HL-60 (cell line): Measurements from ENCODE around the gene NF2.

ENCODE experiments used
- DNase-seq, 2 experiments: peaks; one replicate each; pipeline ENCODE4 v3.0.0-alpha.2; 2010 to 2020; ENCODE audit warnings: low read depth in 1 of 2, low spot score in 1 of 2
- H3K27ac ChIP-seq: fragments of 250-450 bp; sonication (Bioruptor Pico); replicated peaks from 2 replicates; pipeline ENCODE4 v1.5.1; 2020; ENCODE audit warnings: mild to moderate bottlenecking, moderate library complexity
- H3K27me3 ChIP-seq: fragments of 250-450 bp; sonication (Bioruptor Pico); 2 replicates; pipeline ENCODE4 v1.5.1; 2021; ENCODE audit warnings: mild to moderate bottlenecking, moderate library complexity; ENCODE audit not compliant: insufficient read depth, poor library complexity, severe bottlenecking
- H3K4me3 ChIP-seq: replicated peaks from 2 replicates; pipeline ENCODE4 v1.5.1; 2011; ENCODE audit warnings: mild to moderate bottlenecking, control low read depth, low read length; ENCODE audit not compliant: insufficient read depth
- GABPA ChIP-seq: IDR thresholded peaks from 2 replicates; pipeline ENCODE4 v1.6.1; 2012; ENCODE audit warnings: low read depth
- POLR2AphosphoS5 ChIP-seq: IDR thresholded peaks from 2 replicates; pipeline ENCODE4 v1.6.1; 2012; ENCODE audit warnings: low read depth
- SPI1 ChIP-seq: IDR thresholded peaks from 2 replicates; pipeline ENCODE4 v1.6.1; 2012; ENCODE audit warnings: low read depth, mild to moderate bottlenecking, borderline replicate concordance
- TF ChIP-seq, protein P1 (sequence below): IDR thresholded peaks from one replicate; pipeline ENCODE4 v1.5.1; 2011; ENCODE audit warnings: low read length, control low read depth, inconsistent platforms; ENCODE audit not compliant: insufficient read depth
- TF ChIP-seq, protein P2 (sequence below): IDR thresholded peaks from 2 replicates; pipeline ENCODE4 v1.6.1; 2012; ENCODE audit warnings: low read depth; ENCODE audit not compliant: insufficient replicate concordance

NF2 gene

DNA sequence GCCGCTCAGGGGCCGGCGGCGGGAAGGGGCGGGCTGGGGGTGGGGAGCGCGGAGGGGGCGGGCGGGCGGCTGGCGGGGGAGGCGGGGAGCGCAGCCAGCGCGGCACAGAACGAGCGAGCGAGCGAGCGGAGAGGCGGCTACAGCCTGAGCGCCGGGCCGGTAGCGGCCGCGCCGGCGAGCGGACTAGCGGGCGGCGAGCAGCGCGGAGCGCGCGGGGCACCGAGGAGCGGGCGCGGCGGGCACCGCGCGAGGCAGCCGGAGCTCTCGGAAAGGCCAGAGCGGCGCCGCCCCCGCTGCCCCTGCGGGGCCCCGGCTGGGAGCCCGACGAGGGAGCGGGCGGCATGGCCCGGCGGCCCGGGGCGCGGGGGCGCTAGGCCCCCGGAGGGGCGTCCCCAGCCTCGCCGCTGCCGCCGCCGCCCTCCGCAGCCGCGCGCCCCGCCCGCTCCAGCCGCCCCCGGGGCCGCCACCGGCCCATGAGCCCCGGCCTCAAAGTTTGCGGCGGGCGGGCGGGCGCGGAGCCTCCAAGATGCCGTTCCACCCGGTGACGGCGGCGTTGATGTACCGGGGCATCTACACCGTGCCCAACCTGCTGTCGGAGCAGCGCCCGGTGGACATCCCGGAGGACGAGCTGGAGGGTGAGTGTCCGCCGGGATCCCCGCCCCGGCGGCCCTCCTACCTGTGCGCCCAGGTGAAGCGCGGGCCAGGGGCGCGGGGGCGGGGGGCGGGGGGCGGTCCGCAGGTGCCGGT is 116.6 kb downstream of the NF2 start, which contains the start of gene CABP7:
Gene CABP7, plus strand, starts transcription at position 105 of the 747 bp plus-strand sequence. Its CDS starts 422 bp downstream, at position 527.
- H3K27ac ChIP-seq, result no peak within 1 kb of the TSS
- peaks cover 42% of the 10 kb centered on the region for H3K27me3 ChIP-seq
- TF ChIP-seq, protein P1, sequence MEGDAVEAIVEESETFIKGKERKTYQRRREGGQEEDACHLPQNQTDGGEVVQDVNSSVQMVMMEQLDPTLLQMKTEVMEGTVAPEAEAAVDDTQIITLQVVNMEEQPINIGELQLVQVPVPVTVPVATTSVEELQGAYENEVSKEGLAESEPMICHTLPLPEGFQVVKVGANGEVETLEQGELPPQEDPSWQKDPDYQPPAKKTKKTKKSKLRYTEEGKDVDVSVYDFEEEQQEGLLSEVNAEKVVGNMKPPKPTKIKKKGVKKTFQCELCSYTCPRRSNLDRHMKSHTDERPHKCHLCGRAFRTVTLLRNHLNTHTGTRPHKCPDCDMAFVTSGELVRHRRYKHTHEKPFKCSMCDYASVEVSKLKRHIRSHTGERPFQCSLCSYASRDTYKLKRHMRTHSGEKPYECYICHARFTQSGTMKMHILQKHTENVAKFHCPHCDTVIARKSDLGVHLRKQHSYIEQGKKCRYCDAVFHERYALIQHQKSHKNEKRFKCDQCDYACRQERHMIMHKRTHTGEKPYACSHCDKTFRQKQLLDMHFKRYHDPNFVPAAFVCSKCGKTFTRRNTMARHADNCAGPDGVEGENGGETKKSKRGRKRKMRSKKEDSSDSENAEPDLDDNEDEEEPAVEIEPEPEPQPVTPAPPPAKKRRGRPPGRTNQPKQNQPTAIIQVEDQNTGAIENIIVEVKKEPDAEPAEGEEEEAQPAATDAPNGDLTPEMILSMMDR, result no peak
- TF ChIP-seq POLR2AphosphoS5, result no peak
- no peak for TF ChIP-seq GABPA
- no peak for TF ChIP-seq SPI1
- TF ChIP-seq, protein P2, sequence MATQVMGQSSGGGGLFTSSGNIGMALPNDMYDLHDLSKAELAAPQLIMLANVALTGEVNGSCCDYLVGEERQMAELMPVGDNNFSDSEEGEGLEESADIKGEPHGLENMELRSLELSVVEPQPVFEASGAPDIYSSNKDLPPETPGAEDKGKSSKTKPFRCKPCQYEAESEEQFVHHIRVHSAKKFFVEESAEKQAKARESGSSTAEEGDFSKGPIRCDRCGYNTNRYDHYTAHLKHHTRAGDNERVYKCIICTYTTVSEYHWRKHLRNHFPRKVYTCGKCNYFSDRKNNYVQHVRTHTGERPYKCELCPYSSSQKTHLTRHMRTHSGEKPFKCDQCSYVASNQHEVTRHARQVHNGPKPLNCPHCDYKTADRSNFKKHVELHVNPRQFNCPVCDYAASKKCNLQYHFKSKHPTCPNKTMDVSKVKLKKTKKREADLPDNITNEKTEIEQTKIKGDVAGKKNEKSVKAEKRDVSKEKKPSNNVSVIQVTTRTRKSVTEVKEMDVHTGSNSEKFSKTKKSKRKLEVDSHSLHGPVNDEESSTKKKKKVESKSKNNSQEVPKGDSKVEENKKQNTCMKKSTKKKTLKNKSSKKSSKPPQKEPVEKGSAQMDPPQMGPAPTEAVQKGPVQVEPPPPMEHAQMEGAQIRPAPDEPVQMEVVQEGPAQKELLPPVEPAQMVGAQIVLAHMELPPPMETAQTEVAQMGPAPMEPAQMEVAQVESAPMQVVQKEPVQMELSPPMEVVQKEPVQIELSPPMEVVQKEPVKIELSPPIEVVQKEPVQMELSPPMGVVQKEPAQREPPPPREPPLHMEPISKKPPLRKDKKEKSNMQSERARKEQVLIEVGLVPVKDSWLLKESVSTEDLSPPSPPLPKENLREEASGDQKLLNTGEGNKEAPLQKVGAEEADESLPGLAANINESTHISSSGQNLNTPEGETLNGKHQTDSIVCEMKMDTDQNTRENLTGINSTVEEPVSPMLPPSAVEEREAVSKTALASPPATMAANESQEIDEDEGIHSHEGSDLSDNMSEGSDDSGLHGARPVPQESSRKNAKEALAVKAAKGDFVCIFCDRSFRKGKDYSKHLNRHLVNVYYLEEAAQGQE, result no peak
- H3K4me3 ChIP-seq, result no peak within 1 kb of the TSS
- no peak for DNase-seq

DNA sequence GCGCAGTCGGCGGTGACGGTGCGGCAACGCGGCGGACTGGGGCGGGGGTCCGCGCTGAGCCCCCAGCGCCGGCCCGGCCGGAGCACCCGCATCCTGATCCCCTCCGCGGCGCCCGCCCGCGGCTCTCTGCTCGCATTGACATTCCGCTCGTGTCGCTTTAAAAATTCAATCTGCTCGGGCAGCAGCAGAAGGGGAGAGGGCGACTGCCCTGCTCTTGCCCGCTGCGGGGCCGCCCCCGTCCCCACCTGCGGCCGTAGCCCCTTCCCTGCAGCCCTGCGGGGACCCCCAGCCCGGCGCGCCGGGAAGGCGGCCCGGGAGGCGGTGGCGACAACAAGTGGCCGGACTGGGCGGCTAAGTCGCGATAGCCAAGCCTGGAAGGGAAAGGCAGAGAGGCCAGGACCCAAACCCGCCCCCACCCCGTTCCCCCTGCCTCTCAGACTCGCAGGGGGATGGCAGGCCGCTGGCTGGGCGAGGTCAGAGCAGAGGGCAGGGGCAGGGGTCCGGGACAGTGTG is 117.4 kb downstream of the NF2 start:
- TF ChIP-seq GABPA (no peak), POLR2AphosphoS5 (no peak), SPI1 (no peak)
- TF ChIP-seq, protein P1, result no peak
- TF ChIP-seq, protein P2, result no peak
- no peak overlapping the region for H3K4me3 ChIP-seq
- no peak overlapping the region for H3K27ac ChIP-seq
- peaks cover 42% of the 10 kb centered on the region for H3K27me3 ChIP-seq
- no peak for DNase-seq

DNA sequence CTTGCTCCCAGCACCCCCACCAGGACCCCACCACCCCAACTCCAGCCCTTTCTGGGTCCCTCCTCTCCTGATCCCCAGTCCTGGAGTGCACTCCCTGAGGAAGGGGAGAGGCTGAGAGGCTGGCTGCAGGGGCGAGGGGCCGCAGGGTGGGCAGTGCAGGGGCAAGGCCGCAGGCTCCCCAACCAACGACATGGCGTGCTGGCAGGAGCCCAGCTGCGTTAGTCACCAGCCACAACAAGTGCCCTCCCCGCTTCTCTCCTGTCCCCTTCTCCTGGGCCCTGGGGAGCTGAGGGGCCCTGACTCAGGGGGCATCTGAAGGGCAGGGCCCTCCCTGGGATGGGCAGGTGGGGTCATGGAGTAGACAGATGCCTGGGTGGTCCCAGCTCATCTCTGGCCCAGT is 118.7 kb downstream of the NF2 start:
- Histone ChIP-seq H3K4me3 (no peak overlapping the region), H3K27me3 (peaks cover 36% of the 10 kb centered on the region), H3K27ac (no peak overlapping the region)
- TF ChIP-seq SPI1, result no peak
- TF ChIP-seq POLR2AphosphoS5, result no peak
- TF ChIP-seq, protein P1, result no peak
- no peak for TF ChIP-seq GABPA
- TF ChIP-seq, protein P2, result no peak
- DNase-seq, result no peak
